B cell (primary cell): ENCODE results near the gene COLEC12. TPM values are rescaled to one million over a fixed set of nuclear protein-coding genes. Genes with fewer than 3 reads are reported as not detected.

ENCODE experiments used
- ATAC-seq: fragments of 200-7000 bp; cut with Tn5 transposase; one replicate; pipeline ENCODE4 v1.10.0; 2021; ENCODE audit warnings: low read depth, mild to moderate bottlenecking, moderate number of reproducible peaks, moderate library complexity
- CTCF ChIA-PET: fragments of 350-600 bp; sonication (Branson Sonifier 250); formaldehyde crosslinking; loops from one replicate; lab custom pipeline; 2021; ENCODE audit warnings: antibody characterized with exemption, inconsistent platforms; lab: Charles Lee
- POLR2A ChIA-PET: fragments of 350-600 bp; sonication (Branson Sonifier 250); formaldehyde crosslinking; loops from one replicate; lab custom pipeline; 2021; ENCODE audit warnings: antibody characterized with exemption; lab: Charles Lee
- DNase-seq: peaks from one replicate; pipeline ENCODE4 v3.0.0; 2013
- H2AFZ ChIP-seq: 2 replicates; pipeline ENCODE4 v1.6.1; 2012; ENCODE audit warnings: mild to moderate bottlenecking, low read depth, low read length; ENCODE audit not compliant: insufficient read depth, poor library complexity, severe bottlenecking
- H3K27ac ChIP-seq, 2 donors: 1 replicate in 1 of 2; 2 replicates in 1 of 2; pipeline ENCODE4 v1.5.1; 2012 to 2013; ENCODE audit warnings: low read length in 2 of 2, mild to moderate bottlenecking in 2 of 2, moderate library complexity in 1 of 2
- H3K27me3 ChIP-seq, 4 experiments: fragments of 200-600 bp in 1 of 4; sonication (generic) in 1 of 4; replicated peaks in 1 of 4; 1 replicate in 2 of 4; 2 replicates in 2 of 4; pipeline versions ENCODE4 v1.6.1 to v1.7.0; 2013 to 2016; ENCODE audit warnings: low read length in 3 of 4, mild to moderate bottlenecking in 2 of 4, mixed read lengths in 1 of 4, moderate library complexity in 1 of 4; ENCODE audit not compliant: insufficient read depth in 4 of 4, control insufficient read depth in 3 of 4; ENCODE audit errors: control extremely low read depth in 1 of 4
- H3K36me3 ChIP-seq, 2 experiments: replicated peaks in 1 of 2; 1 replicate in 1 of 2; 2 replicates in 1 of 2; pipeline versions ENCODE4 v1.6.1 to v1.7.1; 2013; ENCODE audit warnings: low read length in 1 of 2; ENCODE audit not compliant: insufficient read depth in 2 of 2, control insufficient read depth in 1 of 2; ENCODE audit errors: control extremely low read depth in 1 of 2, extremely low read depth in 1 of 2
- H3K4me1 ChIP-seq, 2 donors: fragments of 200-600 bp in 1 of 2; sonication (generic) in 1 of 2; 1 replicate in 1 of 2; 2 replicates in 1 of 2; pipeline versions ENCODE4 v1.5.1 to v1.6.1; 2013 to 2017; ENCODE audit warnings: low read length in 2 of 2; ENCODE audit not compliant: control insufficient read depth in 2 of 2, insufficient read depth in 2 of 2
- H3K4me2 ChIP-seq: replicated peaks from 2 replicates; pipeline ENCODE3; 2012; ENCODE audit warnings: mild to moderate bottlenecking, low read depth, low read length; ENCODE audit not compliant: poor library complexity, severe bottlenecking
- H3K4me3 ChIP-seq, 5 experiments: fragments of 200-600 bp in 1 of 5; sonication (generic) in 1 of 5; 1 replicate in 3 of 5; 2 replicates in 2 of 5; pipeline versions ENCODE4 v1.5.1 to v1.7.0; 2011 to 2016; ENCODE audit warnings: low read length in 4 of 5, mild to moderate bottlenecking in 4 of 5, low read depth in 2 of 5, control low read depth in 1 of 5, moderate library complexity in 1 of 5; ENCODE audit not compliant: insufficient read depth in 1 of 5; ENCODE audit errors: control extremely low read depth in 1 of 5, extremely low read depth in 1 of 5
- H3K79me2 ChIP-seq: fragments of 200-600 bp; sonication (generic); one replicate; pipeline ENCODE4 v1.6.0; 2016; ENCODE audit warnings: low read length; ENCODE audit not compliant: control insufficient read depth, insufficient read depth
- H3K9ac ChIP-seq: fragments of 200-600 bp; sonication (generic); 2 replicates; pipeline ENCODE4 v1.6.1; 2017; ENCODE audit warnings: mild to moderate bottlenecking, low read length, moderate library complexity
- H3K9me3 ChIP-seq, 3 donors: one replicate each; pipeline versions ENCODE4 v1.6.1 to v1.7.1; 2013; ENCODE audit warnings: low read length in 2 of 3; ENCODE audit not compliant: control insufficient read depth in 2 of 3, insufficient read depth in 1 of 3; ENCODE audit errors: control extremely low read depth in 1 of 3
- H4K20me1 ChIP-seq: 2 replicates; pipeline ENCODE4 v1.6.0; 2012; ENCODE audit warnings: mild to moderate bottlenecking, low read length; ENCODE audit not compliant: insufficient read depth, control insufficient read depth, poor library complexity, severe bottlenecking
- H3K27ac Mint-ChIP-seq: one replicate; pipeline ENCODE4 v1.8.0; 2021; ENCODE audit warnings: mixed read lengths
- H3K27me3 Mint-ChIP-seq: one replicate; pipeline ENCODE4 v1.8.0; 2021; ENCODE audit warnings: mixed read lengths
- H3K4me1 Mint-ChIP-seq: one replicate; pipeline ENCODE4 v1.8.0; 2021; ENCODE audit warnings: mixed read lengths
- H3K4me3 Mint-ChIP-seq: one replicate; pipeline ENCODE4 v1.8.0; 2021; ENCODE audit warnings: mixed read lengths
- H3K9me3 Mint-ChIP-seq: one replicate; pipeline ENCODE4 v1.8.0; 2022; ENCODE audit warnings: mixed read lengths; ENCODE audit not compliant: insufficient read depth
- EZH2 ChIP-seq: IDR thresholded peaks from 2 replicates; pipeline ENCODE4 v1.6.1; 2012; ENCODE audit warnings: borderline replicate concordance, low read depth, mild to moderate bottlenecking, moderate library complexity, low read length; ENCODE audit not compliant: insufficient read depth, poor library complexity, severe bottlenecking
- WGBS: methylation state at CpG from one replicate; pipeline ENCODE4 v1.1.5; 2013; ENCODE audit warnings: missing lambda C conversion rate; ENCODE audit not compliant: insufficient coverage; 5-methylcytosine and 5-hydroxymethylcytosine counted together
- intact Hi-C: fragments of 100-400 bp; cut with micrococcal nuclease; formaldehyde crosslinking; loops from one replicate; pipeline ENCODE4 v1.10.0; 2022
- polyA plus RNA-seq: library from polyadenylated mRNA; depleted of rRNA; stranded (reverse); fragments of >200 nt; gene quantifications from 2 replicates; pipeline ENCODE4 v1.2.3, GENCODE V29; 2012
- total RNA-seq, 2 donors: library from RNA; stranded (reverse); fragments of 120-200 nt in 1 of 2; gene quantifications; 1 replicate in 1 of 2; 2 replicates in 1 of 2; pipeline versions ENCODE4 v1.2.3 to v1.2.4, GENCODE V29; 2013 to 2022
- TF ChIP-seq, protein P1 (sequence below): fragments of 200-600 bp; IDR thresholded peaks from one replicate; pipeline ENCODE4 v1.8.0; 2022; ENCODE audit warnings: antibody characterized with exemption, mild to moderate bottlenecking

Gene COLEC12
- total and polyA plus RNA-seq, 2 donors (not counting 1 experiment from before 2014, with no cell fraction given): not detected

- Histone ChIP-seq H4K20me1 (no peaks in the 10 kb centered on the region), H3K4me3 (no peak overlapping the region), H3K79me2 (no peaks in the 10 kb centered on the region), H3K4me1 (no peaks in the 10 kb centered on the region), H3K36me3 (no peaks in the 10 kb centered on the region), H3K9ac (no peak overlapping the region), H3K27me3 (peaks cover 0 to 3% (median 0%) of the 10 kb centered on the region in 4 experiments), H3K4me2 (no peak overlapping the region), H3K9me3 (no peaks in the 10 kb centered on the region), H3K27ac (no peak overlapping the region), H2AFZ (no peak overlapping the region)
- 89% methylated on average over 15 of the region's 15 CpGs for WGBS
- POLR2A ChIA-PET: no interaction called here
- Mint-ChIP-seq H3K27me3 (peaks cover 21% of the 10 kb centered on the region), H3K27ac (no peak overlapping the region), H3K4me1 (no peaks in the 10 kb centered on the region), H3K9me3 (no peaks in the 10 kb centered on the region), H3K4me3 (no peak overlapping the region)
- no peak for DNase-seq
- TF ChIP-seq EZH2: no peak
- TF ChIP-seq, protein P1, sequence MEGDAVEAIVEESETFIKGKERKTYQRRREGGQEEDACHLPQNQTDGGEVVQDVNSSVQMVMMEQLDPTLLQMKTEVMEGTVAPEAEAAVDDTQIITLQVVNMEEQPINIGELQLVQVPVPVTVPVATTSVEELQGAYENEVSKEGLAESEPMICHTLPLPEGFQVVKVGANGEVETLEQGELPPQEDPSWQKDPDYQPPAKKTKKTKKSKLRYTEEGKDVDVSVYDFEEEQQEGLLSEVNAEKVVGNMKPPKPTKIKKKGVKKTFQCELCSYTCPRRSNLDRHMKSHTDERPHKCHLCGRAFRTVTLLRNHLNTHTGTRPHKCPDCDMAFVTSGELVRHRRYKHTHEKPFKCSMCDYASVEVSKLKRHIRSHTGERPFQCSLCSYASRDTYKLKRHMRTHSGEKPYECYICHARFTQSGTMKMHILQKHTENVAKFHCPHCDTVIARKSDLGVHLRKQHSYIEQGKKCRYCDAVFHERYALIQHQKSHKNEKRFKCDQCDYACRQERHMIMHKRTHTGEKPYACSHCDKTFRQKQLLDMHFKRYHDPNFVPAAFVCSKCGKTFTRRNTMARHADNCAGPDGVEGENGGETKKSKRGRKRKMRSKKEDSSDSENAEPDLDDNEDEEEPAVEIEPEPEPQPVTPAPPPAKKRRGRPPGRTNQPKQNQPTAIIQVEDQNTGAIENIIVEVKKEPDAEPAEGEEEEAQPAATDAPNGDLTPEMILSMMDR: no peak
- no peak for ATAC-seq
- intact Hi-C loops: no loop called here
- CTCF ChIA-PET: no interaction called here
These were observed 165.8 kb downstream of the COLEC12 start for GRCh38 chr18:334575-335132.

GRCh38 chr18:332721-333510 is 167.6 kb downstream of the COLEC12 start:
- Histone ChIP-seq H3K27ac (no peak overlapping the region), H3K4me1 (no peaks in the 10 kb centered on the region), H2AFZ (no peak overlapping the region), H3K36me3 (no peaks in the 10 kb centered on the region), H3K4me3 (no peak overlapping the region), H3K9me3 (no peaks in the 10 kb centered on the region), H3K79me2 (no peaks in the 10 kb centered on the region), H3K9ac (no peak overlapping the region), H4K20me1 (no peaks in the 10 kb centered on the region), H3K27me3 (peaks cover 0 to 3% (median 0%) of the 10 kb centered on the region in 4 experiments), H3K4me2 (no peak overlapping the region)
- Mint-ChIP-seq H3K4me1 (no peaks in the 10 kb centered on the region), H3K27ac (no peak overlapping the region), H3K4me3 (no peak overlapping the region), H3K27me3 (peaks cover 21% of the 10 kb centered on the region), H3K9me3 (no peaks in the 10 kb centered on the region)
- DNase-seq: no peak
- no peak for ATAC-seq
- intact Hi-C loops: no loop called here
- TF ChIP-seq, protein P1: no peak
- no peak for TF ChIP-seq EZH2
- ChIA-PET CTCF (no interaction called here), POLR2A (no interaction called here)
- WGBS: 93% methylated on average over 12 of the region's 14 CpGs
